DMS114 treated with DMSO at 0.1 percent for 48 hours (cell line): ENCODE data around the gene SIPA1L2.
"Not testable (repeated sequence)": the region's sequence is repeated elsewhere in the genome, so short reads cannot be mapped to it uniquely, and the experiment has no call there.

Source experiments
- DNase-seq: peaks from one replicate; lab custom pipeline; 2025; ENCODE audit not compliant: unreplicated experiment; lab: John Stamatoyannopoulos, UW

Gene SIPA1L2

GRCh38 chr1:232615306-232615800 is 14.6 kb downstream of the SIPA1L2 start:
- no peak for DNase-seq

GRCh38 chr1:232614811-232615210 is 15.1 kb downstream of the SIPA1L2 start:
- no peak for DNase-seq

- no peak for DNase-seq
Measured at GRCh38 chr1:232613752-232614381, 16.1 kb downstream of the SIPA1L2 start.

- not testable (repeated sequence) for DNase-seq
Measured at GRCh38 chr1:232612836-232613235, 17.1 kb downstream of the SIPA1L2 start.

- DNase-seq, result no peak
Measured at GRCh38 chr1:232611834-232612233, 18.1 kb downstream of the SIPA1L2 start.

GRCh38 chr1:232610902-232611745 is 18.8 kb downstream of the SIPA1L2 start:
- not testable (repeated sequence) for DNase-seq

GRCh38 chr1:232610192-232610901 is 19.6 kb downstream of the SIPA1L2 start:
- DNase-seq, result no peak

GRCh38 chr1:232608427-232608826 is 21.5 kb downstream of the SIPA1L2 start:
- no peak for DNase-seq

GRCh38 chr1:232602622-232603021 is 27.3 kb downstream of the SIPA1L2 start:
- DNase-seq, result no peak

- no peak for DNase-seq
Measured at GRCh38 chr1:232600424-232601258, 29.3 kb downstream of the SIPA1L2 start.

- DNase-seq, result no peak
Measured at GRCh38 chr1:232599178-232600041, 30.5 kb downstream of the SIPA1L2 start.

GRCh38 chr1:232598837-232599177 is 31.1 kb downstream of the SIPA1L2 start:
- DNase-seq, result no peak

GRCh38 chr1:232598133-232598532 is 31.8 kb downstream of the SIPA1L2 start:
- DNase-seq, result no peak

GRCh38 chr1:232597721-232598120 is 32.2 kb downstream of the SIPA1L2 start:
- no peak for DNase-seq

- DNase-seq, result no peak
Measured at GRCh38 chr1:232596666-232597303, 33.1 kb downstream of the SIPA1L2 start.

GRCh38 chr1:232594768-232595698 is 34.9 kb downstream of the SIPA1L2 start:
- DNase-seq, result no peak

- no peak for DNase-seq
Measured at GRCh38 chr1:232593717-232594502, 36.0 kb downstream of the SIPA1L2 start.

- no peak for DNase-seq
Measured at GRCh38 chr1:232591344-232591743, 38.6 kb downstream of the SIPA1L2 start.
